GM21825 (cell line): Measurements from ENCODE around the gene EFHD1.
"Not testable (repeated sequence)": the region's sequence is repeated elsewhere in the genome, so short reads cannot be mapped to it uniquely, and the experiment has no call there.

Source experiments
- ATAC-seq: cut with Tn5 transposase; IDR thresholded peaks from one replicate; pipeline ENCODE4 v1.9.1; 2021; ENCODE audit warnings: mild to moderate bottlenecking, moderate library complexity; ENCODE audit not compliant: unreplicated experiment

Gene EFHD1

GRCh38 chr2:232689152-232689910 lies 55.9 kb downstream of the EFHD1 start:
- no peak for ATAC-seq

- not testable (repeated sequence) for ATAC-seq
Observed at GRCh38 chr2:232691117-232691516, 57.7 kb downstream of the EFHD1 start.

- no peak for ATAC-seq
Observed at GRCh38 chr2:232693344-232693743, 59.9 kb downstream of the EFHD1 start.

- ATAC-seq = no peak
Observed at GRCh38 chr2:232696609-232697058, 63.2 kb downstream of the EFHD1 start.

- peak; percentile 85 for ATAC-seq
Observed at GRCh38 chr2:232697059-232697806, 63.8 kb downstream of the EFHD1 start, which contains the start of gene GIGYF2. TSS of gene GIGYF2 (plus strand) at chr2:232697331. CDS start at chr2:232735198, 37,867 bp downstream.

GRCh38 chr2:232697807-232698110 lies 64.4 kb downstream of the EFHD1 start:
- ATAC-seq = peak; percentile 24

GRCh38 chr2:232698556-232699091 lies 65.2 kb downstream of the EFHD1 start:
- no peak for ATAC-seq

- ATAC-seq = no peak
Observed at GRCh38 chr2:232699110-232699509, 65.7 kb downstream of the EFHD1 start.

- no peak for ATAC-seq
Observed at GRCh38 chr2:232700154-232700553, 66.8 kb downstream of the EFHD1 start.

GRCh38 chr2:232707076-232707475 lies 73.7 kb downstream of the EFHD1 start:
- ATAC-seq = no peak

- no peak for ATAC-seq
Observed at GRCh38 chr2:232713505-232713904, 80.1 kb downstream of the EFHD1 start.

GRCh38 chr2:232714969-232715368 lies 81.6 kb downstream of the EFHD1 start:
- no peak for ATAC-seq

GRCh38 chr2:232720056-232720455 lies 86.7 kb downstream of the EFHD1 start:
- not testable (repeated sequence) for ATAC-seq

- no peak for ATAC-seq
Observed at GRCh38 chr2:232721261-232721660, 87.9 kb downstream of the EFHD1 start.

- no peak for ATAC-seq
Observed at GRCh38 chr2:232721882-232722281, 88.5 kb downstream of the EFHD1 start.

- no peak for ATAC-seq
Observed at GRCh38 chr2:232723027-232723426, 89.6 kb downstream of the EFHD1 start.

GRCh38 chr2:232728785-232729184 lies 95.4 kb downstream of the EFHD1 start:
- ATAC-seq = no peak

GRCh38 chr2:232731470-232731869 lies 98.1 kb downstream of the EFHD1 start:
- ATAC-seq = no peak
